IMR-90 (cell line): ENCODE measurements around the gene ABCC10. TPM values are rescaled to one million over a fixed set of nuclear protein-coding genes. Genes with fewer than 3 reads are reported as not detected.

Source experiments
- ATAC-seq: fragments of 200-7000 bp; cut with Tn5 transposase; 2 replicates; pipeline ENCODE4 v1.9.1; 2020; ENCODE audit warnings: low read depth, mild to moderate bottlenecking, moderate library complexity
- BruUV-seq: library from RNA; stranded (reverse); fragments of 400-500 nt; replicated peaks from 2 replicates; lab custom pipeline; 2021; lab: Mats Ljungman, UMichigan
- CTCF ChIA-PET: fragments of 300-600 bp; formaldehyde crosslinking; extraction: SDS; loops from one replicate; lab custom pipeline; 2021; ENCODE audit warnings: antibody characterized with exemption; lab: Yijun Ruan, JAX
- POLR2A ChIA-PET: fragments of 300-600 bp; sonication (Branson Sonifier 250); formaldehyde crosslinking; loops from one replicate; lab custom pipeline; 2022; ENCODE audit warnings: antibody characterized with exemption; ENCODE audit not compliant: unreplicated experiment; lab: Charles Lee
- DNase-seq: peaks from one replicate; pipeline ENCODE4 v3.0.0; 2013
- H2AFZ ChIP-seq: replicated peaks from 2 replicates; pipeline ENCODE3; 2013; ENCODE audit warnings: low read length, mild to moderate bottlenecking; ENCODE audit not compliant: poor library complexity
- H2AK5ac ChIP-seq: 2 replicates; pipeline ENCODE4 v1.6.1; 2013; ENCODE audit warnings: low read depth, low read length, inconsistent platforms
- H2AK9ac ChIP-seq: replicated peaks from 2 replicates; pipeline ENCODE3; 2013; ENCODE audit warnings: mild to moderate bottlenecking, low read depth, low read length, moderate library complexity; ENCODE audit not compliant: poor library complexity
- H2BK120ac ChIP-seq: 2 replicates; pipeline ENCODE4 v1.6.1; 2013; ENCODE audit warnings: low read depth, low read length, inconsistent platforms
- H2BK15ac ChIP-seq: 3 replicates; pipeline ENCODE4 v1.6.1; 2013; ENCODE audit warnings: low read depth, low read length, inconsistent platforms
- H2BK20ac ChIP-seq: 2 replicates; pipeline ENCODE4 v1.6.1; 2013; ENCODE audit warnings: low read depth, mild to moderate bottlenecking, inconsistent platforms, low read length, moderate library complexity
- H2BK5ac ChIP-seq: 2 replicates; pipeline ENCODE4 v1.6.1; 2013; ENCODE audit warnings: mild to moderate bottlenecking, low read depth, low read length, inconsistent platforms; ENCODE audit not compliant: poor library complexity, severe bottlenecking
- H3K14ac ChIP-seq: replicated peaks from 2 replicates; pipeline ENCODE4 v1.6.1; 2013; ENCODE audit warnings: low read depth, low read length, inconsistent platforms
- H3K18ac ChIP-seq: 2 replicates; pipeline ENCODE4 v1.6.1; 2013; ENCODE audit warnings: low read depth, low read length, control low read depth
- H3K23ac ChIP-seq: 2 replicates; pipeline ENCODE4 v1.6.1; 2013; ENCODE audit warnings: low read depth, low read length, inconsistent platforms
- H3K27ac ChIP-seq: 2 replicates; pipeline ENCODE4 v1.5.1; 2013; ENCODE audit warnings: mild to moderate bottlenecking, control low read depth, low read length; ENCODE audit not compliant: insufficient read depth
- H3K27me3 ChIP-seq: 2 replicates; pipeline ENCODE4 v1.6.1; 2013; ENCODE audit warnings: low read length; ENCODE audit not compliant: control insufficient read depth, insufficient read depth
- H3K36me3 ChIP-seq: 2 replicates; pipeline ENCODE4 v1.6.1; 2013; ENCODE audit warnings: low read length, mixed read lengths; ENCODE audit not compliant: control insufficient read depth, insufficient read depth
- H3K4ac ChIP-seq: 2 replicates; pipeline ENCODE4 v1.6.1; 2013; ENCODE audit warnings: low read depth, low read length, inconsistent platforms
- H3K4me1 ChIP-seq: 2 replicates; pipeline ENCODE4 v1.6.1; 2013; ENCODE audit warnings: low read length, mixed read lengths; ENCODE audit not compliant: control insufficient read depth, insufficient read depth
- H3K4me2 ChIP-seq: 2 replicates; pipeline ENCODE4 v1.6.1; 2013; ENCODE audit warnings: low read depth, mild to moderate bottlenecking, control low read depth, low read length, moderate library complexity
- H3K4me3 ChIP-seq: 2 replicates; pipeline ENCODE4 v1.5.1; 2013; ENCODE audit warnings: low read depth, mild to moderate bottlenecking, control low read depth, low read length, moderate library complexity; ENCODE audit not compliant: insufficient read depth
- H3K56ac ChIP-seq: 2 replicates; pipeline ENCODE4 v1.6.1; 2013; ENCODE audit warnings: low read length, inconsistent platforms; ENCODE audit not compliant: insufficient read depth; ENCODE audit errors: extremely low read depth
- H3K79me1 ChIP-seq, 2 experiments: 2 replicates each; pipeline ENCODE4 v1.6.1; 2013; ENCODE audit warnings: low read length in 2 of 2, inconsistent platforms in 1 of 2, low read depth in 1 of 2
- H3K9ac ChIP-seq: 2 replicates; pipeline ENCODE4 v1.6.1; 2013; ENCODE audit warnings: low read depth, low read length, control low read depth
- H3K9me1 ChIP-seq: 2 replicates; pipeline ENCODE4 v1.6.1; 2013; ENCODE audit warnings: low read length, inconsistent platforms; ENCODE audit not compliant: insufficient read depth
- H3K9me3 ChIP-seq: 2 replicates; pipeline ENCODE4 v1.6.1; 2013; ENCODE audit warnings: low read length; ENCODE audit not compliant: control insufficient read depth, insufficient read depth
- H4K20me1 ChIP-seq: 2 replicates; pipeline ENCODE4 v1.6.1; 2013; ENCODE audit warnings: low read length, inconsistent platforms; ENCODE audit not compliant: insufficient read depth
- H4K5ac ChIP-seq: 2 replicates; pipeline ENCODE4 v1.6.1; 2013; ENCODE audit warnings: mild to moderate bottlenecking, low read depth, low read length, control low read depth
- H4K8ac ChIP-seq, 2 experiments: 2 replicates each; pipeline ENCODE4 v1.6.1; 2013; ENCODE audit warnings: low read depth in 2 of 2, low read length in 2 of 2, control low read depth in 1 of 2, inconsistent platforms in 1 of 2
- H4K91ac ChIP-seq: 2 replicates; pipeline ENCODE4 v1.6.1; 2013; ENCODE audit warnings: low read depth, low read length, inconsistent platforms; ENCODE audit not compliant: insufficient read depth
- BHLHE40 ChIP-seq: fragments of 150-350 bp; IDR thresholded peaks from 2 replicates; pipeline ENCODE4 v1.6.1; 2016; ENCODE audit warnings: mild to moderate bottlenecking, low read depth, low read length
- CEBPB ChIP-seq: IDR thresholded peaks from 2 replicates; pipeline ENCODE4 v1.6.1; 2012; ENCODE audit warnings: low read depth, low read length, improper control_type of control experiment
- CHD1 ChIP-seq: IDR thresholded peaks from 2 replicates; pipeline ENCODE4 v1.6.1; 2012; ENCODE audit warnings: low read depth, low read length, improper control_type of control experiment
- FOS ChIP-seq: fragments of 150-350 bp; IDR thresholded peaks from 2 replicates; pipeline ENCODE4 v1.6.1; 2016; ENCODE audit warnings: low read depth, low read length
- MXI1 ChIP-seq: IDR thresholded peaks from 2 replicates; pipeline ENCODE4 v1.6.1; 2012; ENCODE audit warnings: low read depth, mild to moderate bottlenecking, low read length, moderate library complexity, borderline replicate concordance
- NFE2L2 ChIP-seq: fragments of 150-350 bp; IDR thresholded peaks from 2 replicates; pipeline ENCODE4 v1.6.1; 2016; ENCODE audit warnings: low read depth, mild to moderate bottlenecking, low read length
- RAD21 ChIP-seq: IDR thresholded peaks from 2 replicates; pipeline ENCODE4 v1.6.1; 2012; ENCODE audit warnings: low read length, improper control_type of control experiment
- SMC3 ChIP-seq: fragments of 150-350 bp; IDR thresholded peaks from 2 replicates; pipeline ENCODE4 v1.6.1; 2016; ENCODE audit warnings: low read depth, mild to moderate bottlenecking, antibody characterized with exemption, low read length, moderate library complexity
- dilution Hi-C: fragments of 300-500 bp; cut with HindIII; formaldehyde crosslinking; loops from one replicate; pipeline ENCODE4 v1.14.3; 2018; ENCODE audit warnings: low sequenced_read_pairs; ENCODE audit not compliant: unreplicated experiment
- in situ Hi-C: fragments of 300-500 bp; cut with MboI; formaldehyde crosslinking; loops from 3 replicates; pipeline ENCODE4 v1.14.3; 2019; ENCODE audit warnings: low sequenced_read_pairs, inconsistent platforms, mixed read lengths
- intact Hi-C: fragments of 100-400 bp; cut with micrococcal nuclease; formaldehyde crosslinking; loops from 2 replicates; pipeline ENCODE4 v1.10.0; 2022
- polyA plus RNA-seq, 3 experiments: library from polyadenylated mRNA; depleted of rRNA; stranded (reverse); fragments of >200 nt; gene quantifications; 2 replicates each; pipeline ENCODE4 v1.2.3, GENCODE V29; 2012; ENCODE audit warnings: low replicate concordance in 1 of 3
- total RNA-seq: library from RNA; depleted of rRNA; stranded (reverse); fragments of >200 nt; gene quantifications from 2 replicates; pipeline ENCODE4 v1.2.3, GENCODE V29; 2012
- TF ChIP-seq, protein P1 (sequence below): conservative IDR thresholded peaks from 2 replicates; pipeline ENCODE4 v1.5.1; 2012; ENCODE audit warnings: mild to moderate bottlenecking, low read depth, low read length, improper control_type of control experiment
- TF ChIP-seq, protein P2 (sequence below): fragments of 150-350 bp; IDR thresholded peaks from 2 replicates; pipeline ENCODE4 v1.6.1; 2016; ENCODE audit warnings: low read depth, mild to moderate bottlenecking, low read length, moderate library complexity, borderline replicate concordance

ABCC10 gene
- total and polyA plus RNA-seq, 2 of the 4 experiments (the other 2 are of a cell fraction): 7.0 to 26.3 TPM

DNA sequence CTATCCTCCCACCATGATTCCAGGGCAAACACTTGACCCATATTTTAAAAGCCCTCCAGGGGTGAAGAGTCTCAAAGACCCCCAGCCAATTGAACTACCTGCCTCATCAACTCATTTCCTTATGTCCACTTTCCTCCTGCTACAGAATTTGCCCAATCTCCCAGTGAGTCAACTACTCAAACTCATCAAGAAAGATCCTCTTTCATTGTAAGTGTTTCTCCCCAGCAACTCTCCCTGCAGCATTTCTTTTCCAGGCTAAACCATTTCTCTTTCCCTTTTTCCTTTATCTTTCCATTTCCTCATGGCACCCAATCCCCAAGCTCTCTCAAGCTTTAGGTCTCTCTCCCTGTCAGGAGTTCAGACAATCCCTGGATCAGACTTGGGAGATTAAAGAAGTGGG is 26.5 kb downstream of the ABCC10 start:
- peaks cover 14% of the 10 kb centered on the region for H3K27me3 ChIP-seq
- no peak overlapping the region for H3K4me3 ChIP-seq
- intact Hi-C loops (loop anchor here (1.0 kb wide), 2 partner anchors 42 to 52 kb away; no protein-coding TSS in a partner anchor), in situ Hi-C loops (no loop called here), dilution Hi-C loops (no loop called here)
- H3K9me3 ChIP-seq: no peaks in the 10 kb centered on the region
- no peaks in the 10 kb centered on the region; the same call in 1 of the 2 replicates for H4K20me1 ChIP-seq
- H3K4me1 ChIP-seq: peaks cover 2% of the 10 kb centered on the region; the same call in 1 of the 2 replicates
- DNase-seq (no peak), ATAC-seq (no peak)
- H3K18ac ChIP-seq: no peak overlapping the region
- H3K79me1 ChIP-seq: no peaks in the 10 kb centered on the region
- no peak overlapping the region for H3K56ac ChIP-seq
- no peak overlapping the region for H4K5ac ChIP-seq
- no peak overlapping the region for H2BK5ac ChIP-seq
- H3K27ac ChIP-seq: no peak overlapping the region
- H3K14ac ChIP-seq: no peak overlapping the region
- no peak overlapping the region for H2AK9ac ChIP-seq
- no TSS peak for BruUV-seq
- POLR2A ChIA-PET: no interaction called here
- H2BK20ac ChIP-seq: no peak overlapping the region
- H4K8ac ChIP-seq: no peak overlapping the region
- no peak overlapping the region for H2BK15ac ChIP-seq
- H2BK120ac ChIP-seq: no peak overlapping the region
- no peak overlapping the region for H3K4ac ChIP-seq
- H3K9me1 ChIP-seq: no peaks in the 10 kb centered on the region
- no peak overlapping the region for H3K9ac ChIP-seq
- H3K4me2 ChIP-seq: no peak overlapping the region
- H3K36me3 ChIP-seq: peaks cover 29% of the 10 kb centered on the region
- no peak overlapping the region for H3K23ac ChIP-seq
- TF ChIP-seq RAD21: no peak
- TF ChIP-seq MXI1: no peak
- no peak for TF ChIP-seq CEBPB
- TF ChIP-seq, protein P1, sequence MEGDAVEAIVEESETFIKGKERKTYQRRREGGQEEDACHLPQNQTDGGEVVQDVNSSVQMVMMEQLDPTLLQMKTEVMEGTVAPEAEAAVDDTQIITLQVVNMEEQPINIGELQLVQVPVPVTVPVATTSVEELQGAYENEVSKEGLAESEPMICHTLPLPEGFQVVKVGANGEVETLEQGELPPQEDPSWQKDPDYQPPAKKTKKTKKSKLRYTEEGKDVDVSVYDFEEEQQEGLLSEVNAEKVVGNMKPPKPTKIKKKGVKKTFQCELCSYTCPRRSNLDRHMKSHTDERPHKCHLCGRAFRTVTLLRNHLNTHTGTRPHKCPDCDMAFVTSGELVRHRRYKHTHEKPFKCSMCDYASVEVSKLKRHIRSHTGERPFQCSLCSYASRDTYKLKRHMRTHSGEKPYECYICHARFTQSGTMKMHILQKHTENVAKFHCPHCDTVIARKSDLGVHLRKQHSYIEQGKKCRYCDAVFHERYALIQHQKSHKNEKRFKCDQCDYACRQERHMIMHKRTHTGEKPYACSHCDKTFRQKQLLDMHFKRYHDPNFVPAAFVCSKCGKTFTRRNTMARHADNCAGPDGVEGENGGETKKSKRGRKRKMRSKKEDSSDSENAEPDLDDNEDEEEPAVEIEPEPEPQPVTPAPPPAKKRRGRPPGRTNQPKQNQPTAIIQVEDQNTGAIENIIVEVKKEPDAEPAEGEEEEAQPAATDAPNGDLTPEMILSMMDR: no peak
- TF ChIP-seq NFE2L2: no peak
- TF ChIP-seq CHD1: no peak
- TF ChIP-seq, protein P2, sequence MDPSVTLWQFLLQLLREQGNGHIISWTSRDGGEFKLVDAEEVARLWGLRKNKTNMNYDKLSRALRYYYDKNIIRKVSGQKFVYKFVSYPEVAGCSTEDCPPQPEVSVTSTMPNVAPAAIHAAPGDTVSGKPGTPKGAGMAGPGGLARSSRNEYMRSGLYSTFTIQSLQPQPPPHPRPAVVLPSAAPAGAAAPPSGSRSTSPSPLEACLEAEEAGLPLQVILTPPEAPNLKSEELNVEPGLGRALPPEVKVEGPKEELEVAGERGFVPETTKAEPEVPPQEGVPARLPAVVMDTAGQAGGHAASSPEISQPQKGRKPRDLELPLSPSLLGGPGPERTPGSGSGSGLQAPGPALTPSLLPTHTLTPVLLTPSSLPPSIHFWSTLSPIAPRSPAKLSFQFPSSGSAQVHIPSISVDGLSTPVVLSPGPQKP: no peak
- no peak for TF ChIP-seq FOS
- TF ChIP-seq SMC3: no peak
- no peak for TF ChIP-seq BHLHE40
- H4K91ac ChIP-seq: no peak overlapping the region
- H2AFZ ChIP-seq: no peak overlapping the region
- no peak overlapping the region for H2AK5ac ChIP-seq
- CTCF ChIA-PET: interaction anchor here (1.3 kb wide), 1 partner anchor 53 kb away, joined by 7 read pairs; no protein-coding TSS in a partner anchor
